GM21576 (cell line): ENCODE measurements around the gene SGPP2.

Source experiments
- ATAC-seq: cut with Tn5 transposase; IDR thresholded peaks from one replicate; pipeline ENCODE4 v1.9.1; 2021; ENCODE audit warnings: mild to moderate bottlenecking, moderate library complexity; ENCODE audit not compliant: unreplicated experiment

The SGPP2 gene

DNA sequence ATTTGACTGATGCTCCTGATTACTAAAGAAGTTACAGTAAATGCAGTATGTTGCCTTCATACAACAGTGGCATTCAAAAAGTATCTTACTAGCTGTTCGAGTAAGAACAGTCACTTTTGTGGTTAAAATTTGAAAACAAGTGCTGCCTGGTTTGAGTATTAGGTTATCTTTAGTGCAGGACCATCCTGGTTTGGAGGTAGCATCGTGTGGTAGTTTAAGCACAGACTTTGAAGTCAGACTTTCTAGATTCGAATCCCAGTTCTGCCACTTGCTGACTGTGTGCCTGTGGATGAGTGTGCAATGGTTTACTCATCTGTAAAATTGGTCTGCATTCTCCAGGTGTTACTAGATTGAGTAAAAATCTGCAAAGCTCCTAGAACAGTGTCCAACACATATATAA lies 96.8 kb downstream of the SGPP2 start:
- ATAC-seq: peak; percentile 57

DNA sequence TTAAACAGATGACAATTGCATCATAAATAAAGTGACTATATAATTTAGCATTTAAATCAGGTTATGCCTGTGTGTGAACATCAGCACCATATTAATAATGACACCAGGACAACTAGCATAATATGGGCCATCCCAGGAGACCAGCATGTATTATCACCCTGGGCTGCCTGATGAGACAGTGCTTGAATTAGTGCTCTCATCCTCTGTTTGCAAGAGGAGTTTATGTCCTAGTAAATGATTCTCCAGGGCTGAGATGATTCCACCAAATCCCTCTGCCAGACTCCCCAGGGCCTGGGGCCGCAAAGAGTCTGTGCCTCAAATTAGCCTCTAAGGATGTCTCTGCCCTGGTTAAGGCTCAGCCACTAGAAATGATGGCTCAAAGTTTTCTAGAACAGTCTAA lies 97.7 kb downstream of the SGPP2 start:
- ATAC-seq: no peak

DNA sequence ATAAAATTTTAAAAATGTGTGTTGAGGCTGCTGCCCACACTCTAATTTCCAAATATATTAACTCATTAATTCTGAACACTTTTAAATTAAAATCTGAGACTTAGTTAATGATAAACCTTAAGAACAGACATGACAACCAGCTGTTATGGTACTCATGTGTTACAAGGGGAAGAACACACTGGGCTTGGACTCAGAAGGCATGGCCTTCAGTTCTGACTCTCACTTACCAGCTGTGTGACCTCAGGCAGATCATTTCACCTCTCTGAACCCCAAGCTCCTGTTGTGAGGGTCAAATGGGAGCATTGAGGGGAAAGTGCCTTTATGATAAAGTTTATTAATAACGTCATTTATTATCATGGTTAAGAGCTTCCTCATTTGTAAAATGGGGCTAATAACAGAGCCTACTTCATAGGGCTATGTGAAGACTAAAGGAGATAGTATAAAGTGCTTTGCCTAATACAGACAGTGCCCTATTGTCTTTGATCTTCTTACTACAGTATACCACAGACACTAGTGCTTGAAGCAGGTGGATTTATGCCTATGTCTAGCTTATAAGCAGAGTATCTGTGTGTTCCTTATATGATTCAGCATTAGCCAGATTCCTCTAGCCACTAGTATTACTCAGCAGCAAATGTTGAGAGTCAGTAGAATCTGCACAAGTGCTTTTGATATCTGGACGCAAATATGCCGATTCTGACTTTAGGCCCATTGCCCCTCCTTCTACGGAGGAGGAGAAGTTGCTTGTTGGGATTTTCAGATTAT lies 99.6 kb downstream of the SGPP2 start:
- ATAC-seq: peak; percentile 42

DNA sequence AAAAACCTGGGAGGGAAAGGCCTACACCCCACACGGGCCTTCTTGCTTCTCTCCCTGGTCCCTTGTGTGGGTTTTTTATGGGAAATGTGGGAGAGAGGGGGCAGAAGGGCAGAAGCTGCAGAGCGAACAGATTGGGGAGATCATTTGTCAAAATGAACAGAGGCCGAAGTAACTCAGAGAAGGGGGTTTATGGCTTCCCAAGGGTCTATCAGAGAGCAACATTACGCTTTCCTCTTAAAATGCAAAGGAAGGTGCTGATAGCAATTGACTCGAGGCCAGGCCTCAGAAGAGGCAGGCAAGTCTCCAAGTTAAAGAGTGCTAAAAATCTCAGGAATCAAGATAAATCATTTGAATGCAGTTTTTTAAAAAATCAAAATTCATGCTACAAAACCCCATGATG lies 101.5 kb downstream of the SGPP2 start:
- no peak for ATAC-seq

DNA sequence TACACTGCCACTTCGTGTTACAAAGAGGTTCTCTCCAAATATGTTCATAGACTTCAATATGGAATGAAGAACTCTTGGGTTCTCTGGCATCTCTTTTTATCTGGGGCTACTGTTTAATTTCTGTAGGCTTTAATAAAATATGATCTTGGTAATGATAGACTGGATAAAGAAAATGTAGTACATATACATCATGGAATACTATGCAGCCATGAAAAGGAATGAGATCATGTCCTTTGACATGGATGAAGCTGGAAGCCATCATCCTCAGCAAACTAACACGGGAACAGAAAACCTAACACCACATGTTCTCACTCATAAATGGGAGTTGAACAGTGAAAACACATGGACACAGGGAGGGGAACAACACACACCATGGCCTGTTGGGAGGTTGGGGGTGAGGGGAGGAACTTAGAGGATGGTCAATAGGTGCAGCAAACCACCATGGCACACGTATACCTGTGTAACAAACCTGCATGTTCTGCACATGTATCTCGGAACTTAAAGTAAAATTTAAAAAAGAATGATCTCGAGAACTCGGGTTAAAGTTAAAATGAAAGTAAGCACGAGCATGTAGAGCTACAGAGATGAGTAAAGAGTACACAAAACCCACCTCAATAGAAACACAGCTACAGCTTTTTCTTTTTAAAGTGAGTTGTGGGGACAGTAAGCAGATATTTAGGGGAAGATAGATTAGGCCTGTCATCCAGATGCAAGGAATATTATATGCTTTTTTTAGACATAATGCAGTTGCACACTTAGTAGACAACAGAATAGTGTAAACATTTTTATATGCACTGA lies 102.3 kb downstream of the SGPP2 start:
- no peak for ATAC-seq

DNA sequence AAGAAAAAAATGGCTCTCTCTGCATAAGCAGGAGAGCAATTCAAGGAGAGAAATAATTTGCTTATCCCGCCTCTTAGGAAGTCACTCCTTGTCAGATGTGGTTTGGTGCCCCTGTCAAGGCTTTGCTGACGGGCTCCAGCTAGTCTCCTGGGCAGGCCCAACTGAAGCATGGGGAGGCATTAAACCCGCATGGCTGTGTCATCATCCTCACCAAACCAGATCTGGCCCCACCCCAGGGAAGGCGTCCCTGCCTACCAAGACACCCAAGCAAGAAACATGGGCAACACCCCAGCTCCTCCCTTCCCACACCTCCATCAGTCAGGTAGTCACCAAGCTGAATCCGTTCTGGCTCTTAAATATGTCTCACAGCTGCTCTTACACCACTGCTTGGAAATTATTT lies 108.0 kb downstream of the SGPP2 start:
- no peak for ATAC-seq

DNA sequence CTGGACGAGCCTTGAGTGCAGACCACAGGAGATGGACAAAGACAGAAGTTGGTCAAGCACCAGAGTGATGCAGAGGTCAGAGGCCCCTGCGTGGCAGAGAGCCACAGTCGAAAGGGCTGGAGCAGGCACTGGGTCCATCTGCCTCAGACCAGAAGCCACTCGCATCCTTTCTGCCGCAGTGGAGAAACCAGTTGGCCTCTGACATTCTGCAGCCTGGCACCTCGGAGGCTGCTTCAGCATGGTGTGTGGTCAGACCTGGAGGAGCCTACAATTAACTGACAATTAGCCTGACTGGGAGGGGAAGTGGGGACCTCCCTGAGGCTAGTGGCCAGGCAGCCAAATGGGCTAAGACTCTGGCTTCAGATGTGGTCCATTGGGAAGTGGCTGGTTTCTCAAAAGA lies 111.1 kb downstream of the SGPP2 start:
- ATAC-seq: no peak

DNA sequence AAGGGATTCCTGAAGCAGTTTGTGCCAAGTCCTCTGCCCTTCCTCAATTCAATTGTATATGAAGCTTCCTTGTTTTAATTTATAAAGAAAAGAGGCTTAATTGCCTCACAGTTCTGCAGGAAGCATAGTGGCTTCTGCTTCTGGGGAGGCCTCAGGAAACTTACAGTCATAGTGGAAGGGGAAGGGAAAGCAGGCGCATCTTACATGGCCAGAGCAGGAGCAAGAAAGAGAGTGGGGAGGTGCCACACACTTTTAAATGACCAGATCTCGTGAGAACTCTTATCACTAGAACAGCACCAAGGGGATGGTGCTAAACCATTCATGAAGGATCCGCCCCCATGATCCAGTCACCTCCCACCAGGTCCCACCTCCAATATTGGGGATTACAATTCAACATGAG lies 114.2 kb downstream of the SGPP2 start:
- ATAC-seq: no peak

DNA sequence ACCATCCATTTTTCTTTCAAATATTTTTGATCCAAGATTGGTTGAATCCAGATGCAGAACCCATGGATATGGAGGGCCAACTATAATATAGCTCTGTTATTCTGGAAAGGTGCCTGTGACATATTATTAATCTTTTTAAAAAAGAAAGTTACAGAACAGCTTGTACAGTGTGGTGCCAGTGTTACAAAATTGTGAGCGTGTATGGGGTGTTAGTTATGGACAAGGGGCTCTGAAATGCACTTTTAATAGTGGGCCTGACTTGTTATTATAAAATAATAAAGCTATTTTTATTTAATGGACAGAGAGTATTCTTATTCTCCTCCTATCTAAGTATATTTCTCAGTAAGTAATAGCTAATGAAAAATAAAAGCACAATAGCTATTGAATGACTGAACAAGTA lies 120.3 kb downstream of the SGPP2 start:
- ATAC-seq: no peak

DNA sequence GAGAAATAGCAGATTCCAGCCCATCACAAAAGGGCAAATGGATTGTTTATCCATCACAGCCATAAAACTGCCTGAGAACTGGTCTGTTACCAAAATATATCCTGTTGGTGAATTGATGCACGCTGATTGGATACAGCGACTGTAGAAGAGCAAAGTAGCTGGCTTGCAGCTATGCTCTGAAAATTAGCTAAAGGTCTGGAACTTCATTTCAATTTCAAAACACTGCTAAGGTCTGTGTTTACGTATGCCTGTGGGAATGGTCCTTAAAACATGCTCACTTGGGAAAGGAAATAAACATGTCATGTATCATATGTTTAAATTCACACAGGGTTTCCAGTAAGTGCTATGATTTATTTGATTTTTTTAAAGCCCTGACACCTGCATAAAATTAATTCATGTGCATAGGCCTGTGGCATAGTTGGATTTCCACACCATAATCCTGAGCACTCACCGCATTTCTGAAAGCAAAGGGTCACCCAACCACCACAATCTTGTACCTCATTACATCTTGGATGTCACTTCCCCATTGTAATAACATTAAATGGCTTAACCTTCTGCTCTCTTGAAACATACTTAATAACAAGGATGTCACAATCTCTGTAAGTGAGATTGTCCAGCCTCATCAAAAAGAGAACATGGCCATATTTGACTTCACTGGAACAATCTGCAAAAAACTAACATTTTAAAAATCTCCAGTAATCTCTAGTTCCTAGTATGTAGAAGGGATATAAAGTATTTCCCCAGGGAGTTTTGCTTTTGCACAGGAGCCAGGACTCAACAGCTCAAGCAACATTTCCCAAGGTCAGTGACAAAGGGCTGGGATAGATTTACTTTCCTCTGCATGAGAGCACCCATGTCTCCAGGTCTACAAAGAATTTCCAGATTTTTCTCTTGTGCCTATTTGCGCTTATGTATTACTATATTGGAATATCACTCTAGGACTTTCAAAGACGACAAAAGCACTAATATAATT lies 121.8 kb downstream of the SGPP2 start:
- ATAC-seq: no peak

DNA sequence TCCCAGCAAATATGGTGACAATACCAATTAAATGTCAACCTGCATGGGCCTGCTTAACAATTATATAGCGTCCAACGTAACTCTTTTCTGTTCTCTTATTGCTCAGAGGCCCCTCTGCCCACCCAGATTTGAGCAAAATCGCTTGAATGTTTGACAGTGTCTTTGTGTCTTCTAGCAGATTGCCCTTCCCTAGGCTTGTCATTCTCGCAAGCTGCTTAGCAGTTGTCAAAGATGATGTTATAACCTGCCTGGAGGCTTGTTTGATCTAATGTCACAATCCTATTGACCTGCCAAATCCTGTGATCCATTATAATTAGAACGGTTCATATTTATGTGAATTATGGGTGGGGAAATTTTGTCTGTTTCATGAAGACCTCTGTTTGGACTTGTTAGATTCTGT lies 122.7 kb downstream of the SGPP2 start:
- ATAC-seq: no peak

DNA sequence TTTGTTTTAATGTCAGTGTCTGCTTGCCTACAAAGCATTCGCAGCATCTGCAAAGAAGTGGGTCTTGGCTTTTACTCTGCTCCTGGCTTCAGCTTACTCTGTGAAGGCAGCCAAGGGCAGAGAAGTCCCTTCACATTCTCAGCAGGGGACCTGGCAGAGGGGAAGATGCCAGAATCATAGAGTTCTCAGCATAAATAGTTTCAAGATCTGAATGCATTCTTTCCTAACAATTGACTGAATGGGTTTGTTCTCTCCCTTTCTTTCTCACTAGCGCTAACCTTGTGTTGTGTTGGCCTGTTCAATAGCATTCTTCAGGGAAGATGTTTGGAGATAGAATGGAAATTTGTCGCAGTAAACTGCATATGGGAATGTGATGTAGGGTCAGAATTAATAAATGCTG lies 124.6 kb downstream of the SGPP2 start:
- ATAC-seq: no peak

DNA sequence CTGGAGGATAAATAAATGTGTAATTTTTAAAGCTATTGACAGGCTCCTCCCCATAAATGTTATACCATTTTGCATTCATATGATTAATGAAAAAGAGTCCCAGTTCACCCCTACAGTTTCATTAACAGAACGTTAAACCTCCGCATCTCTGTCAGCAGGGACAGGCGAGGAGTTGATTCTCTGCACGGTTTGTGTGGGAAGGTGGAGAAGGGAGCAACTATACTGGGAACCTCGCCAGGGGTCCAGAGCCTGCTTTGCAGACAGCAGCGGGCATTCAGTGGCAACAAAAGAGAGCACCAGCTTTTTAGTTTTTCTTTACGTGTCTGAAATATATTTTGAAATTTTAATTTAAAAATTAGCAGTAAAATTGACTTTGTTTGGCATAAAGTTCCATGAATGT lies 130.2 kb downstream of the SGPP2 start:
- no peak for ATAC-seq

DNA sequence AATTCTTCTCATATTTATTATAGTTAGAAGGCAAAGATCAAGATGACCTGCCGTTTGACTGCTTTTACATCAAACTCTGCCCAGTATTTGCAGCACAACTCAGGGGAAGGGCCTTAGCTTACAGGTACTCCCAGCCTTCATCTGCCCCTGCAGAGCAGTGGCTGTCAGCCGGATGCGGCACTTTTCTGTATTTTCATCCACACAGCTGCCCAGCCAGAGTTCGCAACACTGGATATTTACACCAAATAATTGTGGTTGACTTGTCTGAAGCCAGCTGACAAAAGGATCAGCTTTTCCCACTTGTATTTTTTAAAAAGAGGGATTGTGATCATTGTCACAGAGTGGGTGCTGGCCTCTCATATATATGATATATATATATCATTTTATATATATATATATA lies 136.8 kb downstream of the SGPP2 start:
- ATAC-seq: no peak

DNA sequence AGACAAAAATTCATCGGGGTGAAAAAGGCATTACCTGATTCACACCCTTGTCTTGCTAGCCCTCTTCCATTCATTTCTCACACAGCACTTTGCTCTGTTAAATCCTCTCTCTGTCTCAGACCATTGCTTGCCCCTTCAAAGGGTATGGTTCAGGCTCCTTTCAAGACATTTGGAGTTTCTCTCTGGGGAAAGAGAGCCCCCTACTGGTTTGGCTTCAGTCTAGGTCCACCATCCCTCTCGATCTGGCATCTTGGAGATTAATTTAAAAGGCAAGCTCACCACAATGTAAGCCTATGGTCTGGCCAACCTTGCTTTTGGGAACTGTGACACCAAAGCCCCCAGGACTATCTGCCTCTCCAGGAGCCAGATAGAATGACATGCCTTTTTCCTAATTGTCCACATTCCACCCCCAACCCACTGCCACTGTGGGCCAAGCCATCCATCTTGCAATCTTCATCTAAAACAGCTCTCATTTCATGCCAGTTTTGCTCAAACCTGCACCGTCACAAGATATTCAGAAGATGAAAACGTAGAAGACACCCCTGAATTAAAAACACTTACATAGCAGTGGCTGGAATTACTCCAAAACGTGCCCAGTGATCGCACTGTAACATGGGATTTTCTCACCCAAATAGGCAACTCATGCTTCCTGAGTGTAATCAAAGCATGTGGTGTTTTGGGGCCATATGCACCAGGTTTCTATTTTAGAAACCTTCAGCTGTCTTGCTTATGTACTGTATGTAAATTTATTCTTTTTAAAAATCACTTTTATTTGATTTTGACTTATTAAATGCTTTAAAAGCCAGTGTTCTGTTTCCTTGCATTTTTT lies 137.7 kb downstream of the SGPP2 start:
- ATAC-seq: peak; percentile 86

DNA sequence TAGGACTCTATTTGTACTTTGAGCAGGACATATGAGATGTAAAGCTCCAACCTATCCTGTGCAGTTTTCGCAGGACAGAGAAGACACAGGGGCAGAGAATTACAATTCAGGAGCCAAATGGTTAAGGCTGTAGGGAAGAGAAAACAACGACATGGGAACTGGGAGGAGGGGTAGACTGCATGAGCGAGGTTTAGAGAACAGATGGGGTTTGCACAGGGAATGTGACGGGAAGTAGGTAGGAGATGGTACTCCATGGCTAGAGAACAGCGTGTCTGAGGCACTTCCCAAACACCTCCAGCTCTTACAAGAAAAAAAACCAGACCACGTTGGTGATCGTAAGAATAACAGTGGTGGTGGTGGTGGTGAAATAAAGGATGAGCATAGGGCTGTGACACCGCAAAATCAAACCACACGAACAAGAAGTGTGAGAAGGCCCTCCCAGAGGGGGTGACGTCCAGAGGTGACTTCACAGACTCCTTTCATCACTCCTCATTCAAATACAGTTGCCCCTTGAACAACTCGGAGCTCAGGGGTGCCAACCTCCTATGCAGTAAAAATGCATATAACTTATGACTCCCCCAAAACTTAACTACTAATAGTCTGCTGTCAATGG lies 138.9 kb downstream of the SGPP2 start:
- no peak for ATAC-seq

DNA sequence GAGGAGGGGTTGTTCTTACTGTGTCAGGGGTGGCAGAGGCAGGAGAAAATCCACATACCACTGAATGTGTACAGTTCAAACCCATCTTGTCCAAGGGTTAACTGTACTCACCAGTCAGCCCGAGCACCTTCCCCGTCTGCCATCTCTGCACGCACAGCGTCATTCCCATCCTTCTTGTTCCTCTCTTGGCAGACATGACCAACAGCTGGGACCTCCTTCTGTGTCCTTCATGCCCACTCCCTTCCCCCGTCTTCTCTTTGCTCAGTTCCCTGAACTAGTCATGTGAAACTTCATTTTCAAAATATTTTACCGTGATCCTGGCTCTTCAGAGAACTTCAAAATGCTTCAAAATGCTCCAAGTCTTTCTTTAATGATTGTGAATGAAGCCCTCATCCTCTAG lies 139.6 kb downstream of the SGPP2 start:
- ATAC-seq: no peak

DNA sequence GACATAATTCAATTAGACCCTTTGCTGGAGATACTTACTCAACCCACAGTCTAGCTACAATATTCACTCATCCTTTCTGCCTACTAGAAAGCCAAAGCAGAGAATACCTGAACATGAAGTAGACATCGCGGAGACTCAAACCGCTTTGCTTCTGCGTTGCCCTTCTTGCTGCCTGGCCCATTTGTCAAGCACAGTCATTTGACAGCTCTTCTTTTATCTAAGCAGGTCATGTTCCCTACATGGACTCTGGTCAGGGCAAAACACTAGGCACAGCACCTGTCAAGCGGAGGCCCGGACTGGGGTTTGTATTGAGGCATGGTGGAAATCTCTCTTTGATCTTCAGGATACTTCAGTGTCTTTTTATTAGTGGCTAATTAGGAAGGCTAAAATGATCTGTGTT lies 141.9 kb downstream of the SGPP2 start:
- no peak for ATAC-seq

DNA sequence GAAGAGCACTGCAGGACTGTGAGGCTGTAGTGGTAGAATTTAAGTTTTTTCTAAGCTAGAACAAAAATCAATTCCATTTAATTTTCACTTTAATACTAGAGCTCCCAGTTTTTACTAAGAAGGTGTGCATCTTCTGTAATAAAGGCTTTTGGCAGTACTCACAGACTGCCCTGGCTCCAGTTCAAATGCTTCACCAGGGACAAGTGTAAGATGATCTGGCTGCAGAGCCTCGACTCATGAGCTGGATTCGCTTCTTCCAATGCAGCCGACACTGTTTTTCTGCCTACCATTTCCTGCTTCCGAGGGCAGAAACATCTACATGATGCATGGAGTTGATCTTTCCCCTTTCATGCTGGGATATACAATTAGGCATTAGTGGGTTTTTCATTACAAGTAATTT lies 144.5 kb downstream of the SGPP2 start:
- no peak for ATAC-seq

DNA sequence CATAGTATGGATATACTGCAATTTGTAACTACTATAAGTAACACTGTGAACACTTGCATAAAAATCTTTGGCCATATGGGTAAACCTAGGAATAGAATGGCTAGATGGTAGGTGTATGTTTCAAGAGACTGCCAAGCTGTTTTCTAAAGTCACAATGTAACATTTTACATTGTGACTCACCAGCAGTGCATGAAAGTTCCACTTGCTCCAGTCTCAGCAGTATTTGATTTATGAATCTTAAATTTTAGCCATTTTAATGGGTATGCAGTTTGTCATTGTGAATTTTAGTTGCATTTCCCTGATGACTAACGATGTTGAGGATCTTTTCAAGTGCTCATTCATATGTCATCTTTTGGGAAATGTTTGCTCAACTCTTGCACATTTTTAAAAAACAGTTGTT lies 145.5 kb downstream of the SGPP2 start:
- ATAC-seq: no peak
